Keratinocyte (primary cell): ENCODE measurements around the gene GPR15LG. TPM values are rescaled to one million over a fixed set of nuclear protein-coding genes. Genes with fewer than 3 reads are reported as not detected.

ENCODE experiments used
- DNase-seq: peaks from one replicate; pipeline ENCODE4 v3.0.0-alpha.2; 2011; ENCODE audit warnings: low read depth, missing footprints, low spot score
- FAIRE-seq: peaks from 2 replicates; lab custom pipeline; 2011; peaks lifted over from hg19 to GRCh38; lab: Jason Lieb, UNC
- H2AFZ ChIP-seq: 2 replicates; pipeline ENCODE4 v1.6.0; 2012; ENCODE audit warnings: low read length, control low read depth, inconsistent platforms; ENCODE audit not compliant: control insufficient read depth
- H3K27ac ChIP-seq: 2 replicates; pipeline ENCODE4 v1.5.1; 2011; ENCODE audit warnings: low read length; ENCODE audit not compliant: control insufficient read depth, insufficient read depth
- H3K27me3 ChIP-seq: 3 replicates; pipeline ENCODE4 v1.6.0; 2011; ENCODE audit warnings: low read length; ENCODE audit not compliant: control insufficient read depth, insufficient read depth; ENCODE audit errors: extremely low read depth
- H3K36me3 ChIP-seq, 2 experiments: 2 replicates in 1 of 2; 3 replicates in 1 of 2; pipeline ENCODE4 v1.5.1; 2011; ENCODE audit warnings: low read length in 2 of 2, mild to moderate bottlenecking in 1 of 2; ENCODE audit not compliant: control insufficient read depth in 2 of 2, insufficient read depth in 2 of 2; ENCODE audit errors: extremely low read depth in 1 of 2
- H3K4me1 ChIP-seq: 3 replicates; pipeline ENCODE4 v1.5.1; 2011; ENCODE audit warnings: low read length; ENCODE audit not compliant: control insufficient read depth, insufficient read depth; ENCODE audit errors: extremely low read depth
- H3K4me2 ChIP-seq: 3 replicates; pipeline ENCODE4 v1.6.0; 2011; ENCODE audit warnings: low read depth, low read length; ENCODE audit not compliant: control insufficient read depth, insufficient read depth; ENCODE audit errors: extremely low read depth
- H3K4me3 ChIP-seq, 3 experiments: fragments of 200-600 bp in 1 of 3; sonication (generic) in 1 of 3; 2 replicates in 2 of 3; 3 replicates in 1 of 3; pipeline ENCODE4 v1.5.1; 2011 to 2016; ENCODE audit warnings: low read length in 3 of 3, mild to moderate bottlenecking in 3 of 3, control low read depth in 2 of 3, inconsistent platforms in 1 of 3, low read depth in 1 of 3, mixed read lengths in 1 of 3, mixed run types in 1 of 3, moderate library complexity in 1 of 3; ENCODE audit not compliant: control insufficient read depth in 2 of 3, insufficient read depth in 2 of 3; ENCODE audit errors: extremely low read depth in 1 of 3
- H3K79me2 ChIP-seq: 2 replicates; pipeline ENCODE4 v1.6.0; 2012; ENCODE audit warnings: low read length; ENCODE audit not compliant: control insufficient read depth, insufficient read depth
- H3K9ac ChIP-seq: 3 replicates; pipeline ENCODE4 v1.6.0; 2011; ENCODE audit warnings: low read length; ENCODE audit not compliant: control insufficient read depth, insufficient read depth; ENCODE audit errors: extremely low read depth
- H3K9me1 ChIP-seq: 3 replicates; pipeline ENCODE4 v1.6.0; 2011; ENCODE audit warnings: low read length; ENCODE audit not compliant: control insufficient read depth, insufficient read depth; ENCODE audit errors: extremely low read depth
- H3K9me3 ChIP-seq: 2 replicates; pipeline ENCODE4 v1.5.1; 2012; ENCODE audit warnings: low read depth, low read length; ENCODE audit not compliant: control insufficient read depth
- H4K20me1 ChIP-seq: 3 replicates; pipeline ENCODE4 v1.6.0; 2011; ENCODE audit warnings: low read length; ENCODE audit not compliant: control insufficient read depth, insufficient read depth; ENCODE audit errors: extremely low read depth
- EZH2 ChIP-seq: IDR thresholded peaks from one replicate; pipeline ENCODE4 v1.6.1; 2012; ENCODE audit warnings: inconsistent platforms, mild to moderate bottlenecking, low read length, moderate library complexity
- dilution Hi-C: fragments of 300-500 bp; cut with MboI; formaldehyde crosslinking; loops from one replicate; pipeline ENCODE4 v1.7.0; 2020; ENCODE audit warnings: low sequenced_read_pairs; ENCODE audit not compliant: extremely low pct_ligation_motif_present
- polyA plus RNA-seq, 5 experiments: library from polyadenylated mRNA; depleted of rRNA in 3 of 5; stranded (reverse) in 3 of 5; stranded (forward) in 1 of 5; unstranded in 1 of 5; fragments of >200 nt; gene quantifications; 1 replicate in 1 of 5; 2 replicates in 3 of 5; 3 replicates in 1 of 5; pipeline versions ENCODE4 v1.2.1 to v1.2.3, GENCODE V29; 2011 to 2012; ENCODE audit warnings: missing spikeins in 2 of 5, low read depth in 1 of 5, low replicate concordance in 1 of 5
- TF ChIP-seq, protein P1 (sequence below), 3 experiments: IDR thresholded peaks in 1 of 3; conservative IDR thresholded peaks in 1 of 3; optimal IDR thresholded peaks in 1 of 3; 2 replicates in 2 of 3; 3 replicates in 1 of 3; pipeline versions ENCODE3 to v1.5.1; 2011; ENCODE audit warnings: low read length in 3 of 3, mild to moderate bottlenecking in 3 of 3, moderate library complexity in 2 of 3, control low read depth in 1 of 3, inconsistent platforms in 1 of 3; ENCODE audit not compliant: insufficient read depth in 2 of 3; ENCODE audit errors: extremely low read depth in 1 of 3

The GPR15LG gene
- polyA plus RNA-seq, 1 donor (not counting 4 experiments of a cell fraction or from before 2014, with no cell fraction given) = 10.4 TPM

DNA sequence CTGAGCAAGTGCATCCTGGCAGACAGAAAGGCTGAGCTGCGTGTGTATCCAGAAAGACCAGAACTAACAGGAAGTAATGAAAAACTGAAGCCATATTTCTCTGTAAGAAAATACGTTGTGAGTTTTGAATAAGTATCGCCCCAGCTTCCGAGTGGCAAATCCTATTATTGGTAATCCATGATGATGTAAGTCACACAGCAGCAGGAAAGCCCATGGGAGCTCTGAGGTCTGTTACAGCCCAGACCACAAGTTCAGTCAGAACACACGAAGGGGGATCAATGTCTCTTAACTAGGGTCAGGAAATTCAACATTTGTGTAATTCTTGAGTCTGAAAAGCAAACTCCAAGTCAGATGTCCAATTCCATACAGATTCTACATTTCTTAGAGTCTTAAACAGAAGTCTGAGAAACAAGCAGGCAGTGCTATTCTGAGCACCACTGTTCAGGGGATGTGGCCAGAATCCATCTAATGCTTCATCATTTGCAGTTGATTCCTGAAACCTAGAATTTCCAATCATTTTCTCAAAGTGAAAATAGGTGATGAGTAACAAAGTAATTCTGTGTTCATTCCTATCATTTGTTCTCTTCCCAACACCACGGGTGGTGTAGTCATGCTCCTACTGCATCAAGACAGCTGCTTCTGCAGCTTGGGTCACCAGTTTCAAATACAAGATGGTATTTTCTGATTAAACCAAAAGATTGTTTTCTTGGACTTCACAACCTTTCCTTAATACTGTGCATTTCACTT is 52.0 kb downstream of the GPR15LG start, which contains the start of gene LRIT2:
Gene LRIT2, minus strand, starts transcription at position 118 of the 747 bp plus-strand sequence. Its CDS starts 24 bp downstream, at position 94.
- Histone ChIP-seq H3K9me1 (no peaks in the 10 kb centered on the region), H2AFZ (no peak within 1 kb of the TSS), H3K36me3 (no peaks in the 10 kb centered on the region), H3K4me1 (no peaks in the 10 kb centered on the region), H3K4me2 (no peak within 1 kb of the TSS), H3K27me3 (no peaks in the 10 kb centered on the region), H3K4me3 (no peak within 1 kb of the TSS), H3K79me2 (no peaks in the 10 kb centered on the region), H3K27ac (no peak within 1 kb of the TSS), H4K20me1 (no peaks in the 10 kb centered on the region), H3K9me3 (no peaks in the 10 kb centered on the region), H3K9ac (no peak within 1 kb of the TSS)
- TF ChIP-seq, protein P1, sequence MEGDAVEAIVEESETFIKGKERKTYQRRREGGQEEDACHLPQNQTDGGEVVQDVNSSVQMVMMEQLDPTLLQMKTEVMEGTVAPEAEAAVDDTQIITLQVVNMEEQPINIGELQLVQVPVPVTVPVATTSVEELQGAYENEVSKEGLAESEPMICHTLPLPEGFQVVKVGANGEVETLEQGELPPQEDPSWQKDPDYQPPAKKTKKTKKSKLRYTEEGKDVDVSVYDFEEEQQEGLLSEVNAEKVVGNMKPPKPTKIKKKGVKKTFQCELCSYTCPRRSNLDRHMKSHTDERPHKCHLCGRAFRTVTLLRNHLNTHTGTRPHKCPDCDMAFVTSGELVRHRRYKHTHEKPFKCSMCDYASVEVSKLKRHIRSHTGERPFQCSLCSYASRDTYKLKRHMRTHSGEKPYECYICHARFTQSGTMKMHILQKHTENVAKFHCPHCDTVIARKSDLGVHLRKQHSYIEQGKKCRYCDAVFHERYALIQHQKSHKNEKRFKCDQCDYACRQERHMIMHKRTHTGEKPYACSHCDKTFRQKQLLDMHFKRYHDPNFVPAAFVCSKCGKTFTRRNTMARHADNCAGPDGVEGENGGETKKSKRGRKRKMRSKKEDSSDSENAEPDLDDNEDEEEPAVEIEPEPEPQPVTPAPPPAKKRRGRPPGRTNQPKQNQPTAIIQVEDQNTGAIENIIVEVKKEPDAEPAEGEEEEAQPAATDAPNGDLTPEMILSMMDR (optimal IDR thresholded peaks at IDR 0.05 in 1 of 3, IDR thresholded peaks at IDR 0.05 in 1 of 3, conservative IDR thresholded peaks at IDR 0.05 in 1 of 3; ENCODE audit: extremely low read depth in 1 of 3, insufficient read depth in 2 of 3, low read length in 3 of 3) = no peak
- TF ChIP-seq EZH2 = no peak
- DNase-seq (no peak), FAIRE-seq (no peak)
- dilution Hi-C loops = no loop called here

GRCh38 chr10:84226616-84227015 is 53.0 kb downstream of the GPR15LG start:
- H3K36me3 ChIP-seq = no peaks in the 10 kb centered on the region
- H3K4me3 ChIP-seq = no peak overlapping the region
- DNase-seq (no peak), FAIRE-seq (no peak)
- no peak overlapping the region for H3K27ac ChIP-seq
- H3K4me2 ChIP-seq = no peak overlapping the region
- no peaks in the 10 kb centered on the region for H4K20me1 ChIP-seq
- H3K4me1 ChIP-seq = no peaks in the 10 kb centered on the region
- no peaks in the 10 kb centered on the region for H3K9me3 ChIP-seq
- no peaks in the 10 kb centered on the region for H3K27me3 ChIP-seq
- no peak overlapping the region for H3K9ac ChIP-seq
- dilution Hi-C loops = no loop called here
- H3K9me1 ChIP-seq = no peaks in the 10 kb centered on the region
- no peak overlapping the region for H2AFZ ChIP-seq
- no peak for TF ChIP-seq EZH2
- TF ChIP-seq, protein P1 (optimal IDR thresholded peaks at IDR 0.05 in 1 of 3, IDR thresholded peaks at IDR 0.05 in 1 of 3, conservative IDR thresholded peaks at IDR 0.05 in 1 of 3; ENCODE audit: extremely low read depth in 1 of 3, insufficient read depth in 2 of 3, low read length in 3 of 3) = no peak
- no peaks in the 10 kb centered on the region for H3K79me2 ChIP-seq
